ENCODE results near the gene SPSB4.

GRCh38 chr3:141143517-141143916, 92.4 kb downstream of the SPSB4 start:
- no peak for TF ChIP-seq EZH2phosphoT487 (IDR thresholded peaks at IDR 0.05; ENCODE audit: low read length)
- TF ChIP-seq CTCF (IDR thresholded peaks at IDR 0.05; ENCODE audit: low read length): no peak
- TF ChIP-seq EZH2 (optimal IDR thresholded peaks at IDR 0.05; ENCODE audit: low read depth, low read length): no peak

Measured in MM.1S (cell line).